GM10266 (cell line): Measurements from ENCODE around the gene SLC25A33.

Source experiments
- DNase-seq: peaks from one replicate; pipeline ENCODE4 v3.0.0; 2012; ENCODE audit errors: extremely low spot score
- TF ChIP-seq, protein P1 (sequence below): IDR thresholded peaks from 2 replicates; pipeline ENCODE4 v1.5.1; 2012; ENCODE audit warnings: mild to moderate bottlenecking, low read depth; ENCODE audit not compliant: control insufficient read depth, insufficient read depth; ENCODE audit errors: missing control alignments

Gene SLC25A33

DNA sequence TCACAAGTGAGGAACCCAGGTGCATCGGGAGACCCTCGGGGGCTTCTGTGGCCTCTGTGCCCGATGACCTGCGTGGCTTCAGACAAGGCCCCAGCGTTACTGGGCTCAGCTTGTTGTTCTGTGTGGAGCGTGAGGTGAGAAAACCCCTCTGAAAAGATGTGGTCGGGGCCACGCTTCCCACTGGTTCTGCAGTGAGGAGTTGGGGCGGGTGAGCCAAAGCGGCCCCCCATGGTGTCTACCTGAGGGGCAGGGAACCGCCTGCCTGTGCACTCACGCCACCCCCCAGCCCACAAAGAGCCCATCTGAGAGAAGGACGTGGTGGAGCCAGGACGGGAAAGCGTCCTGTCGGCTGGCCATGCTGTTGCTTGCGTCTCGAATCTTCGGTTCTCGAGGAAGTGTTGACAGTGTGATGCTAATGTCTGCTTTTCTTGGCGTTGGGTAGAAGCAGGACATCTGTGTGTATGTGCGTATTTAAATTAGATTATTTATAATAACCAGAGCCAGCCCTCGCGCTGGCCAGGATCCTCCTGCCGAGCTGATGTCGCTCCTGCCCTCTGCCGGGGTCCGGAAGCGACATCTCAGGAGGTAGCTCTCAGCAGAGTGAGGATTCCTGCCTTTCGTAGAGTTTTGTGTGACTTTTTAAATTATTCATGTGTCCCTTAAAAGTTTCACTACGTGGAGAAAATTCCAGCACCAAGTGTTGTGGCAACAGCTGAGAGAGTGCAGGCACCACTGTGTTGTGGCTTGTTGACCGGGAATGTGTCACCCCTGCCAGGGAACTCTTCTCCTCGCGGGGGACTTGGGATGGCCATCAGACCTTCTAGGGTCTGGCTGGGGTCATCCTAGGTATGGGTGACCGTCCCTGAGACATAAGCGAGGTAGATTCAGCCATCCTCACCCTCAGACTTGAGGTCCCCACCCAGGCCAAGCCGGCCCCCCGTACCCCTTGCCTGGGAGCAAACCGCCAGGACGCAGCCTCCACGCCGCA, 64.8 kb downstream of the SLC25A33 start:
- TF ChIP-seq, protein P1, sequence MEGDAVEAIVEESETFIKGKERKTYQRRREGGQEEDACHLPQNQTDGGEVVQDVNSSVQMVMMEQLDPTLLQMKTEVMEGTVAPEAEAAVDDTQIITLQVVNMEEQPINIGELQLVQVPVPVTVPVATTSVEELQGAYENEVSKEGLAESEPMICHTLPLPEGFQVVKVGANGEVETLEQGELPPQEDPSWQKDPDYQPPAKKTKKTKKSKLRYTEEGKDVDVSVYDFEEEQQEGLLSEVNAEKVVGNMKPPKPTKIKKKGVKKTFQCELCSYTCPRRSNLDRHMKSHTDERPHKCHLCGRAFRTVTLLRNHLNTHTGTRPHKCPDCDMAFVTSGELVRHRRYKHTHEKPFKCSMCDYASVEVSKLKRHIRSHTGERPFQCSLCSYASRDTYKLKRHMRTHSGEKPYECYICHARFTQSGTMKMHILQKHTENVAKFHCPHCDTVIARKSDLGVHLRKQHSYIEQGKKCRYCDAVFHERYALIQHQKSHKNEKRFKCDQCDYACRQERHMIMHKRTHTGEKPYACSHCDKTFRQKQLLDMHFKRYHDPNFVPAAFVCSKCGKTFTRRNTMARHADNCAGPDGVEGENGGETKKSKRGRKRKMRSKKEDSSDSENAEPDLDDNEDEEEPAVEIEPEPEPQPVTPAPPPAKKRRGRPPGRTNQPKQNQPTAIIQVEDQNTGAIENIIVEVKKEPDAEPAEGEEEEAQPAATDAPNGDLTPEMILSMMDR, result no peak
- no peak for DNase-seq

DNA sequence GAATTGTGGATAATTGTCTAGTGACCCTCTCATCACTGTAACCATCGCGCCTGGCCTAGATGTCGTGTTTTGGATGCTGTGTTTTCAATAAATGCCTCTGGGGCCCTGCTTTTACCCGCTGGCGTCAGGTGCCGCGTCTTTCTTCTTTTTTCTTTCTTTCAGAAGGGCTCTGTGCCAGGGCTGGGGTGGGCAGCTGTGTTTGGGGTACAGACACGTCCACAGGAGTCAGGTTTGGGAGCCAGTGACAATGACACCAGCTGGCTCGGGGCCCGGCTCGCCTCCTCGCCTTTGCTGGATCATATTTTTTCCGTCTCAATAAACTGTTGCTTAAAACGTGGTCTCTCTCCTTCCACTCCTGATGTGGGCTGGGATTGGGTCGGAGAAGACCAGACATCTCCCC, 65.6 kb downstream of the SLC25A33 start:
- no peak for DNase-seq
- TF ChIP-seq, protein P1, result no peak

DNA sequence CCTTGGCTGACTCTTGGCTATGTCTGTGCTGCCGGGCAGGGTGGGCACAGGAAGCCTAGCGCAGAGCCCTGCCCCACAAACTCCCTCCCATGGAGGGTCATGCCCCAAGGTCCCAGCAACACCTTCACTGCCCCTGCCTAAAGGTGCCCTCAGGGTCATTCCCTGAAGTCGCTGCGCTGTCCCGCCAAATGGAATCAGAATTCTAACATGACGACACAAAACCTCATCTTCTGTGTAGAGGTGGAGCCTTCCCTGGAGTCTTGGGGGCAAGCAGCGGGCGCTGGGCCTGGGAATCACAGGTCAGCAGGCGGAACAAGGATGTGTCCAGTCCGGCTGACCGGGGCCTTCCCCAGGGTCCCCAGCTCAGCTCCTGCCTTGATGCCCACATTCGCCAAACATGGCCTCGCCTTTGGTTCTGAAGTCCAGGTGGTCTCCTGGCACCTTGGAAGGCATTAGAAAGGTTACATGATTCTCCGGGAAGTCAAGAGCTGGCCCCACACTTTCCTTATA, 66.7 kb downstream of the SLC25A33 start:
- no peak for DNase-seq
- TF ChIP-seq, protein P1, result no peak

DNA sequence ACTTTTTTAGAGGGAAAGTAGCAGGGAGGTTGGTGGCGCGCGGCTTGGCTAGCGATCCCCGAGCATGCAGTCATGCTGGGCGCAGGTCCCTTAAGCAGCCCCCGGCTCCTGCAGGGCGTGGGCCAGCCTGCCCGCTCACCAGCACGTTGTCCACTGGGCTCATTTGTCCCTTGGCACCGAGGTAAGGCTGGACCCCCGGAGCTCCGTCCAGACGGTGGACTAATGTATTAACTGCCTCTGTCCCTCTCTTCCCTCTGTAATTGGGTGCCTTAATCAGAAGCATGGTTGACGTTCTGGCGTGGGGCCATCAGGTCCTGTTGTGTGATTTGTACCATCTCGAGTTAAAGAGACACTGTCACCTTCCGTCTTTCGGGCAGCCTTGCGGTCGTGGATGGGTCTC, 67.2 kb downstream of the SLC25A33 start:
- TF ChIP-seq, protein P1, result no peak
- no peak for DNase-seq

DNA sequence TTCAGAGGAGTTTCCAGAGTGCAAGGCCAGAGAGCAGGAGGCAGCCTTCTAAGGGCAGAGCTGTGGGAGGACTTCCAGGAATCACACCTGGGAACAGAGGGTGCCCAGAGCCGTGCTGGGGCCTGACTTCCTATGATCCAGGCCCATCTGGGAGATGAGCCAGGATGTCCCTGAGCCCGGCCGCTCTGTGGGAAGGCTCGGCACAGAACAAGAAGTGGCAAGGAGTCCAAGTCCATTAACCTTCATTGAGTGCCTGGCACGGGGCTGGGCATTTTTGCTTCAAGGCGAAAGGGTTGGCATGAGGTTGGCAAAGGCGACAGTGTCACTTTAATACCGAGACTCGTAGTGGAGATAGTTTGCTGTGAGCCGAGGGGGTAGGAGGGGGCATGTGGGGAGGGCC, 67.7 kb downstream of the SLC25A33 start:
- TF ChIP-seq, protein P1, result no peak
- DNase-seq, result no peak

DNA sequence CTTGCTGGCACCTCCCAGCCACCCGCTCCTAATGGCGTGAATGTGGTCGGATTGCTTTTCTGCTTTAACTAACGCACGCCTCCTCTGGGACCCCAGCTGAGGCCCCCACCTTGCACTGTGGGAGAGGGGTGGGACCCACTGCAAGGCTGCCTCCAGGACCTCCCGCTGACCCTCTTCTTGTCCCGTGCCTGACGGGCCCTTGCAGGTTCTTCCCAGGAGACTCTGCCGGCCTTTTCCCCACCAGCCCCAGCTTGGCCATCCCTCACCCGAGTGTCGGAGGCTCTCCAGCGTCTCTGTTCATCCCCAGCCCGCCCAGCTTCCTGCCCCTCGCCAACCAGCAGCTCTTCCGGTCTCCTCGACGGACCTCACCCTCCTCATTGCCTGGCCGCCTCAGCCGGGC, 68.1 kb downstream of the SLC25A33 start:
- DNase-seq, result no peak
- TF ChIP-seq, protein P1, result no peak

DNA sequence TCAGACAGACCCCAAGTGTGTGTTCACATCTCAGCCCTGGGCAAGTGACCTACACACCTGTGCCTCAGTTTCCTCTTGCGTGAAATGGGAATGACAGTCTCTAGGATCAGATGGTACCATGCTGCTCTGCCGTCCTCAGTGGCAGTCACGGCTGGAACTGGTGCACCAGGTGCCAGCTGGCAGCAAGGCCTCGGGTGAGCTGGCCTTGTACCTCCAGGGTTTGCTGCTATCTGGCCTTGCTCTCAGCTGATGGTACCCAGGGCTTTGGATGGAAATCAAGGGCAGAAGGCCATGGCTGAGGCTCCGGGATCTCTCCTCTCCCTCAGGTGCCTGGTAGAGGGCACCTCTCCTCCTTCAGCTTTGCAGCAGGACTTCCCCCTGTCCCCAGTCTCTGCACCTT, 70.7 kb downstream of the SLC25A33 start:
- TF ChIP-seq, protein P1, result no peak
- no peak for DNase-seq
